RPMI7951 (cell line): ENCODE data around the gene MUS81. TPM values are rescaled to one million over a fixed set of nuclear protein-coding genes. Genes with fewer than 3 reads are reported as not detected.
"Not testable (repeated sequence)": the region's sequence is repeated elsewhere in the genome, so short reads cannot be mapped to it uniquely, and the experiment has no call there.

Experiments used
- DNase-seq: peaks from one replicate; pipeline ENCODE4 v3.0.0-alpha.2; 2012; ENCODE audit warnings: low read depth
- total RNA-seq: library from RNA; depleted of rRNA; stranded (reverse); fragments of >200 nt; shearing (Covaris generic); gene quantifications from 2 replicates; pipeline ENCODE4 v1.2.3, GENCODE V29; 2014

Gene MUS81
- total RNA-seq, 1 experiment from 2014 or later: 38.9 TPM

DNA sequence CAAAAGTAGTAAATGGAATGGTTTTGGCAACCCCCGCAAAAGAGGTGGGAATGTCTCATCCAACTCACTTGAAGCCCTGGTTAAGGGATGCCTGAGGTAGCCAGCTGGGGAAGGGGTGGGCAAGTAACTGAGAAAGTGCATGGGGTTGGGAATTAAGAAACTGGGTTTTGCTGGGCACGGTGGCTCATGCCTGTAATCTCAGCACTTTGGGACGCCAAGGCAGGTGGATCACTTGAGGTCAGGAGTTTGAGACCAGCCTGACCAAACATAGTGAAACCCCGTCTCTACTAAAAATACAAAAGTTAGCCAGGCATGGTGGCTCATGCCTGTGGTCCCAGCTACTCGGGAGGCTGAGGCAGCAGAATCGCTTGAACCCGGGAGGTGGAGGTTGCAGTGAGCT is 11.5 kb upstream of the MUS81 start:
- DNase-seq: not testable (repeated sequence)

DNA sequence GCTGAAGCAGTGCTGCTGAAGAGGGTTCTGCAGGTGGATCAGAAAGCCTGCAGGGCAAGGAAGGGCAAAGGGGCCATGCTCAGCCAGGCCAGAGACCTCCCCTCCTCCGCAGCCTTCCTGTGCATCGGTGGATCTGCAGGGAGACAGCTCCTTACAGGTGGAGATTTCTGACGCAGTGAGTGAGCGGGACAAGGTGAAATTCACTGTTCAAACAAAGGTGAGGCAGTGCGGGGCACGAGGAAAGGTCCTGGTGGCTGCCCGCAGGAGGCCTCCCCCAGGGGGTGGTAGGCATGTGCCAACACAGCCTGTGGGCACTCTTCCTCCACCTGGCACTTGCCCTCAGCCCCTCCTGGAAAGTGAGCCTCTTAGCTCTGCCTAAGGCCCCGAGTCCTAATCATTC is 10.9 kb upstream of the MUS81 start:
- no peak for DNase-seq

DNA sequence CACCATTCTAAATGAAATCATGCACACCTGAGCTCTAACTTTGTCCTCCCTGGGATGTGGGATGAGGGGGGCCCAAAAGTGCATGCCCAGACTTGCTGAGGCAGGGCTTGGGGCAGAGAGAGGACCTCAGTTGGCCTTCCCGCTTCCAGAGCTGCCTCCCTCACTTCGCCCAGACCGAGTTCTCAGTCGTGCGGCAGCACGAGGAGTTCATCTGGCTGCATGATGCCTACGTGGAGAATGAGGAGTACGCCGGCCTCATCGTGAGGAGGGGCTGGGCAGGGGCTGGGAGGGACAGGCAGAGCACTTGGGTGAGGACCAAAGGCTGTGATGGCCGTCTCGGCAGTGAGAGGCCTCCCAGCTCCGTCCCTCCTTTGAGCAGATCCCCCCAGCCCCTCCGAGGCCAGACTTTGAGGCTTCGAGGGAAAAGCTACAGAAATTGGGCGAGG is 10.4 kb upstream of the MUS81 start:
- DNase-seq: no peak

DNA sequence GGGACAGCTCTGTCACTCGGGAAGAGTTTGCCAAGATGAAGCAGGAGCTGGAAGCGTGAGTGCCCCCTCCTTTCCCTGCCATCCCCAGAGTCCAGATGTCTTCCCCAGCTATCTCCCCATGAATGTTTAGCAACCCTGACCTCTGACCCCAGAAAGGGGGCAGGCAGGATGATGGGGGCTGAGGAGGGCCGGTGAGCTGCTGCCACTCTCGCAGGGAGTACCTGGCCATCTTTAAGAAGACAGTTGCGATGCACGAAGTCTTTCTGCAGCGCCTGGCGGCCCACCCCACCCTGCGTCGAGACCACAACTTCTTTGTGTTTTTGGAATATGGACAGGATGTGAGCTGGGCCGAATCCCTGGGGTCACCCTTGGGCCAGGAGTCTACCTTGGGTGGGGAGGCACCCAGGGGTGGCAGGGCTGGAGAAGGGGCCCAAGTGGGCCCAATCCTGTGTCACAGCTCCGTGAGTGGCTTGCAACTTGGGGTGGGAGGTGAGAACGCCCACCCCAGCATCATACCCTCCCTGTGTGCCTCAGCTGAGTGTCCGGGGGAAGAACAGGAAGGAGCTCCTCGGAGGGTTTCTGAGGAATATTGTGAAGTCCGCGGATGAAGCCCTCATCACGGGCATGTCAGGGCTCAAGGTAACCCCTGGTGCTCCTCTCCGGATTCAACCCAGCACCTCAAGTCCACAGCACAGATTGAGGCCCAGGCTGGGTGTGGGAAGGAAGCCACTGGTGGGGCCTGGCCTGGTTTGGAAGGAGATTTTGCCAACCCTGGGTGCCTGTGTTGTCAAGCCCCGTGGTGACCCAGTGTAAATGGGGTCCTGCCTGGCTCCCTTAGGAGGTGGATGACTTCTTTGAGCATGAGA is 9.8 kb upstream of the MUS81 start:
- peak; percentile 39 for DNase-seq

DNA sequence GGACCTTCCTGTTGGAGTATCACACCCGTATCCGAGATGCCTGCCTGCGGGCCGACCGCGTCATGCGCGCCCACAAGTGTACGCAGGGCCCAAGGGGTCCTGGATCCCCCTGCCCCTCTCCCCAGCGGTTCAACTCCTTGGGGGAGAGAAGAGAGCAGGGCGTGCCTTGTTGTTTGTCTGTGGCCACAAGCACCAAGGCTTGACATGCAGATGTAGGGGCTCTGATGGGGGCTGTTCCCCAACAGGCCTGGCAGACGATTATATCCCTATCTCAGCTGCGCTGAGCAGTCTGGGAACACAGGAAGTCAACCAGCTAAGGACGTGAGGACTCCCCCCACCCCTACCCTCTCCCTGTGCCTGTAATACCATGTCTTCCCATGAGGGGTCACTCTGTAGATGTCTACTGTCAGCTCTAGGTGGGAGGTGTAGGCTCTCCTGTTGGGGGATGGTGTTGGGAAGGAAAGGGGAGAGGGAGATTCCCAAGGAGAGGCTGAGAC is 9.1 kb upstream of the MUS81 start:
- DNase-seq: peak; percentile 52

DNA sequence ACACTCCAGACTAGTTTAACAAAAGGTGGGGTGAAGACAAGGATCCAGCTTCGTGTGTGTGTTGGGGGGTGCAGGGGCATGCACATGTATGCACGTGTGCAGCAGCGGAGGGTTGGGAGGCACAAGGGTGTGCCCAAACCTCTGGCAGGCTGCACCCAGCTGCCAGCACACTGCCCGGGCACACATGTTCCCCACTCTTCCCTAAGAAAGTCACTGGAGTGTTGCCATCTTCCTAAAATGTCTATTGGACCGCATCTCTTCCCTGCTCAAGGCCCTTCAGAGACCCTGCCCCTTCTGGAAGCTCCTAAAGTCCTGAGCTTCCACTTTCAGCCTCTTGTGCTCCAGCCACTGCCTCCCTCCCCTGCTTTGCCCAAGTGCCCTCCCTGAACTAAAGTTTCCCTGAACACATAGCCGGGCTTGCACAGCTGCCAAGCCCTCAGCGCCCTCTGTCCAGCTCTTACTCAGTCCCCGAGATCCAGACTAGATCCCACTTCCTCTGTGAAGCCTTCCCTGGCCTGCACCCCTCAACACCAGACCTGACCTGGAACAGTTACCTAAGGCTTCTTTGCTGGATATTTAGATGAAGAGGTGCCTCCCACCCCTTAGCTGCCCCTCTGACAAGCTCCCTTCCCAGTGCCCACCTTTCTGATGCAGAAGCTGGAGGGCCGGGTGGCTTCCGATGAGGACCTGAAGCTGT is 8.3 kb upstream of the MUS81 start:
- DNase-seq: peak; percentile 31

DNA sequence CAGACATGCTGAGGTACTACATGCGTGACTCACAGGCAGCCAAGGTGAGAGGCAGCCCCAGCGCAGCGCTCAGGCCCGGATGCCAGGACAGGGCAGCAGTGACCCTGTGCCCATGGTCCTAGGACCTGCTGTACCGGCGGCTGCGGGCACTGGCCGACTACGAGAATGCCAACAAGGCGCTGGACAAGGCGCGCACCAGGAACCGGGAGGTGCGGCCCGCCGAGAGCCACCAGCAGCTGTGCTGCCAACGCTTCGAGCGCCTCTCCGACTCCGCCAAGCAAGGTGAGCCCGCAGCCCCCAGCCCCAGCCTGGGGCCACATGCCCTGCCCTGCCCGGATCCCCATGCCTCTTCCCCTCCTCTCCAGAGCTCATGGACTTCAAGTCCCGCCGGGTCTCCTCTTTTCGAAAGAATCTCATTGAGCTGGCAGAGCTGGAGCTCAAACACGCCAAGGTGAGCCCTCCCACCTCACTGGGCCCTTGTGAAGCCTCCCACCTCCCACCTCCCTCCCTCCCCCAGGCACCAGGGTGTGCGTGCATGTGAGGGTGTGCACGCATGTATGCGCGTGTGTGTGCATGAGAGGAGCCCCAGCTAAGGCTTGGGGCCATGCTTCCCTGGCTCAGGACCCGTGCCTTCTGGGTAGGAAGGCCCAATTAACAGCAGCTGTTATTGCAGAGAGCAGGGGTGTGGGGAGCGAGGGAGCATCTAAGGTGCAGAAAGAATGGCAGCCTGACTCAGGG is 7.6 kb upstream of the MUS81 start:
- DNase-seq: no peak

DNA sequence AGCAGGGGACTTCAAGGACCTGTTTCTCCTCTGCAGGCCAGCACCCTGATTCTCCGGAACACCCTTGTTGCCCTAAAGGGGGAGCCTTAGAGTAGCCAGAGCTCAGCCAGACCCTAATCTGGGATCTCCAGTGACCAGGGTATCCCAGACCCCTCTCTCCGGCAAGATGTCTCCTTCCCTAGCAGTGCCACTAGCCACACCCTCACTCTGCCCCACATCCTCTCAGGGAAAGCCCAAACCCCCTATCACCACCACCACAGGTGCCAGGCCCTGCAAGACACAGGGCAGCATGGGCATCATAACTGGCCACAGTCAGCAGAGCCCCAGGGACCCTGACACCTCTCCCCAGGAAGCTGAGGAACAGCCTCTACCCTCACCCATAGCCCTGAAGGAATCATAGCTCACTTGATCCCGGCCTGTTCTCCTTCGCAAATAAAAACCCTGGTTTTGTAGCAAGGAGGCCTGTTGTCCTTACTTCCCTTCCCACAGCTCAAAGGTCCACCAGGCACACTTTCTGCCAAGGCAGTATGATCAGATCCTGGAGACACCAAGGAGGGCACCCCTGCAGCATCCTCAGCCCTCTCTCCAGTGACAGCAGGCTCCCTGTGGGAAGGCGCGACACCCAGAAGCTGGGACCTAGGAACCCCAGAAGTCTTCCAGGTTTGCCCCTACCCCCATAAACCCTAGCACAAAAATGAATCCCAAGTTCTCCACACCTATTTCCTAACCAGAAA is 6.8 kb upstream of the MUS81 start:
- no peak for DNase-seq

DNA sequence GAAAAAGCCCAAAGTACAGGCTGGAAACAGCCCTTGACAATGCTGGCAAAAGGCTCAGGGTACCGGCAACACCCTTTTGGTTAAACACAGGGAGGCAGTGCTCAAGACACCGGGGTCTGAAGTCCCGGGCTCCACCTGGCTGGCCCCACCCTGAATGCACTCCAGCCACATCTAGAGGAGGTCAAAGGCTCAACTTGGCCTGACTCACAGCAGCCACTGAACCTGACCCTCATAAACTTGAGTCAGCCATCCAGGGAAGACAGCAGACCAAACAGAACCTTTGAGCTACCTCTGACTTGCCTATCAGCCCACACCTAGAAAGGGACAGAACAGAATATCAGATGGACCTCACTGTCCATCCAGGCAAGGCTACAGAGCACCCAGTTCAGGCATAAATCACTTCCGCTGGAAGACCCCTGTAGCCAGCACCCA is 6.1 kb upstream of the MUS81 start:
- DNase-seq: no peak

DNA sequence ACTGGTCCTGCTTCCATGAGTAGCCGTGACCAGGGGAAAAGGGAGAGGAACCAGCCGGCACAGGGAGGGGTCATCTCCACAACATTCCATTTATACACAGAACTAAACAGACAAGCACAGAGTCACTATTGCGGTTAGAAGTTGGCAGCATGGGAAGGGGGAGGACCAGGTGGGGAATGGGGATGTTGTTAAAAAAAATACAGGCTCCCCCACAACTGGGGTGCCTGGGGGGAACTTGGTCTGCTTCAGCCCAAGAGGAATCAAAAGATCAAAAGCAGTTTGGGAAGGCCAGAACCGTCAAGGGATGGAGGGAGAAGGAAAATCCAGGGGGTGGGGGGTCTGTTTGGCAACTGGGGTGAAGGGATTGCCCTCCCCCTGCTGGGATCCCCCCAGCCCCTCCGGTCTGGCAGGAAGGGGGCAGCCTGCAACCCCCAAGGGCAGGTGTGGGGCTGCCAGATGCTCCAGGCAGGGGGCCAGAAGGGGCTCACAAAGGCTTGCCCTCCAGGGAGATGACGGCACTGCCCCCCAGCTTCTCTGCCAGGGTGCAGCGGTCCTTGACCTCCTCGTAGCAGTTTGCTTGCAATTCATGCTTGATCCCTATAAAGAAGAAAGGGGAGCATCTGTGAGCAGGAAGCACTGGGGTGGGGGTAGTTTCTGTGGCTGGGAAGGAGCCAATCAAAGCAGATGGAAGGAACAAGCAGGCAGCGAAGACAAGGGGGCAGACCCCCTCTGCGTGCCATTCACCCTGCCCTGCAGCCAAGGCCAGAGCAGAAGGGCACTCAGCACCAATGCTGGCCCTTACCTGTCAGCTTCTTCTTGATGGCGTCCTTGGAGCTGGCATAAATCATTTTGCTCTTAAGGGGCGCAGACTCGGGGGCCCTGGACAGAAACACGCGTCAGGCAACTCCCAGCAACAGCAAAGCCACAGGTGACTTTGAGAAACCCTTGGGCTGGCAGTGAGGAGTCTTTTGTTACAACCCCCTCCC is 5.1 kb upstream of the MUS81 start:
- DNase-seq: no peak

DNA sequence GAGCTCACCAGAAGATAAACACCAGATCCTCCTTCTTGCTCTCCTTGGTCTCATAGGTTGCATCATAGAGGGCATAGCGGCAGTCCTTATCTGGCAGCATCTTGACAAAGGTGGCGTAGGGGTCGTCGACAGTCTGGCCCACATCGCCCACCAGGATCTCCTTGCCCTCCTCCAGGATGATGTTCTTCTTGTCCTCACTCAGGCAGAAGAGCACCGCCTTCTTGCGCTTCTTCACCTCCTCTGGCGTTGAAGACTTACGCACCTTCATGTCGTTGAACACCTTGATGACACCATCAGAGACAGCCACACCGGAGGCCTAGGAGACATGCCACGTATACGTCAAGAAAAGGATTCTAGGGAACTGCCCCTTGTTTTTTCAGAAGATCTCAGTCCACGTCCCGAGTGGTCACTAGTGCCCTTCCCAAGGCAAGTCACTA is 4.3 kb upstream of the MUS81 start:
- no peak for DNase-seq

DNA sequence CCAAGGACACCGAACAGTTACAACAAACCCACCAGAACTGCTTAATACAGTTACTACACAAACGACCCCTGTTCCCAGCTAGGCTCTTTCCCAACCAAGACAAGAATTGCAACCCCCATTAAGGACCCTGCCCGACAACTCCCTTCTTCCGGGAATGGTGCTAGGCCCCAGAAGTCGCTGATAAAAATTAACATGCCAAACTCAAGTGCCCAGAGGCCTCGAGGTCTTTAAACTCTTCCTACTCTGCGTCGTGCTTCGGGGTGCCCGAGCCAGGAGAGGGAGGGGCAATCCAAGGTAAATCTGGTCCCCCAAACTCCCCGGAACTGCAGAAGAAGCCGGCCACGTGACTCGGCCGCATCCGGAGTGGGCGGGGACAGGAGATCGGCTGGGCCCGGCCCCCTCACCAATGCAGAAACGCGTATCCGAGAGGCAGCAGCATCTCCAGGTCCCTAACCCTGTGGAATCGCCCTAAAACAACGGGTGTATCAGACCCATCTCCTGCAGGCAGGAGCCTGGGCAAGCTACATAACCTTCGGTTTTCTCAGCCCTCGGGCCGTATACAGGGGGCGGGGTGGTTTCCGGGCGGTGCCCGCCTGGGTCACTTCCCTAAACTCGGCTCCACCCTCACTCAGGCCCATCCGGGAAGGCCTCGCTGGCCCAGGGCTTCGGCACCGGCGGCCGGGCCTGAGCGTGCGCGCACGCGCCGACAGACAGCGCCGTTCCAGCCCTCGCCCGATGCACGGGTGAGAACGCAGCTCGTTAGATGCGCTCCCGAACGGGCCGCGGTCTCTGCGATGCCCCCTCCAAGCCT is 3.3 kb upstream of the MUS81 start:
- DNase-seq: peak; percentile 71

DNA sequence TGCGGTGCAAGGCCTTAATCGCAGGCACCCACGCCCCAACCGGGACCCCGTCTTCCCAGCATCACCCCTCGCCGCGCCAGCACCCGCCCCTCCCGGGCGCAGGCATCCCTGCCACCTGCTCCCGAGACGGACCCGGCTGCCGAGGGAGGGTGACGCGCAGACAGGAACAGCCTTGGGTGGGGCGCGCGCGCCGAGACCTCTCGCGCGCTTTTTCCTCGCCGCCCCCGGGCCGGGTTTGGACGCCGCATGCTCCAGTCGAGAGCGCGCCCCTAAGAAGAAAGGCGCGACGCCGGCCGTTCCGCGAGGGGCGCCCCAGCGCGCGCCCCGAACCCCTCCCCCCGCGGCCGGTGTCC is 2.8 kb upstream of the MUS81 start:
- no peak for DNase-seq

DNA sequence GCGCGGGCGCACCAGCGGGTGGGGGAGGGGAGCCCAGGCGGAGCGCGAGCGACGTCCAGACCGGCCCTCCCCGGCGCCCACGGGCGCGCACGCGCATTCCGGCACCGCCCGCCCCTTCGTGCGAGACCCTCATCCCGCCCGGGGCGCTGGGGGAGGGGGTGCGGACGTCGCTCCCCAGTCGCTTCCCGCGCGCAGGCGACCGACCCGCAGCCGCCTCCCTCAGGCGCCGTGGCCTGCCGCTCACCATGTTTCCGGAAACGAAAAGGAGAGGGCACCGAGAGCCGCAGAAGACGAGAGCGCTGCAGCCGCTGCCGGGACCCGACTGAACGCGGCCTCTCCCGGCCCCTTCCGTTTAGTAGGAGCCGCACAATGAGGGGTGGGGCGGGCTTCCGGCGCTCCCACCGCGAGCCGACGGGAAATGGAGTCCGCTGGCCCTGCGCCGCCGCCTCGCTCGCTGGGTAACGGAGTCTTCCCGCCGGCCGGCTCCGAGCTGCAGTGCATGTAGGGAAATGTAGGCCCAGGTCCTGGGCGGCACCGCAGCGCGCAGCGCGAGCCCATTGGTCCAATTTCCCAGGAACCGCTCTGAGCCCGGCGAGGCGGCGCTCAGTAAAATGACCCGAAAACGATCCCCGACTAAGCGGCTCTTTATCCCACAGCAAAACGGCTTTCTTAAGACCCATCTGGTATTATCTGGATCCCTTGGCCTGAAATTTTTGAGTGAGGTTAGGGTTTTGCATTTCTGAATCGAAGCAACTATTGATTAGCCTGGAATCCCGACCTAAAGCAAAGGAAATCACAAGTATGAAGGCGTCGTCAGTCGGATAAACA is 2.2 kb upstream of the MUS81 start, which contains the start of gene CFL1:
Gene CFL1, minus strand, starts transcription at position 328 of the 828 bp plus-strand sequence. Its CDS starts 81 bp downstream, at position 247.
- peak; percentile 98 for DNase-seq

DNA sequence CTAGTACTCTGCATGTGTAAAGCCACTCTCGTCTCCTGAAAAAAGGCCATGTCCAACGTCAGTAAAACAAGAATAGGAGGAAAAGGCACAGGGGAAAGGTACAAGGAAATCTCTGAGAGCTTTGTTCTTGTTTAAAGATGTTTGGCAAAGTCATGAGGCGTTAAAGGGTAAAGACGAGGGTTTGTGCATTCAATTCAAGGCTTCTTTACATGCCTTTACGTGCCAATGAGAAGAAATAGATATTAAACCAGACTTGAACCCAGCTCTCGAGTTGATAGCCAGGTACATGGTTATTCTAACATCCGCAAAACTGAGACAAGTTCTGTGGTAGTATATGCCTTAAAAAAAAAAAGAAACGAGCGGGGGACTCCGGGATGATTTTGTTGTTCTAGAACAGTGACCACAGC is 1.5 kb upstream of the MUS81 start:
- DNase-seq: no peak

DNA sequence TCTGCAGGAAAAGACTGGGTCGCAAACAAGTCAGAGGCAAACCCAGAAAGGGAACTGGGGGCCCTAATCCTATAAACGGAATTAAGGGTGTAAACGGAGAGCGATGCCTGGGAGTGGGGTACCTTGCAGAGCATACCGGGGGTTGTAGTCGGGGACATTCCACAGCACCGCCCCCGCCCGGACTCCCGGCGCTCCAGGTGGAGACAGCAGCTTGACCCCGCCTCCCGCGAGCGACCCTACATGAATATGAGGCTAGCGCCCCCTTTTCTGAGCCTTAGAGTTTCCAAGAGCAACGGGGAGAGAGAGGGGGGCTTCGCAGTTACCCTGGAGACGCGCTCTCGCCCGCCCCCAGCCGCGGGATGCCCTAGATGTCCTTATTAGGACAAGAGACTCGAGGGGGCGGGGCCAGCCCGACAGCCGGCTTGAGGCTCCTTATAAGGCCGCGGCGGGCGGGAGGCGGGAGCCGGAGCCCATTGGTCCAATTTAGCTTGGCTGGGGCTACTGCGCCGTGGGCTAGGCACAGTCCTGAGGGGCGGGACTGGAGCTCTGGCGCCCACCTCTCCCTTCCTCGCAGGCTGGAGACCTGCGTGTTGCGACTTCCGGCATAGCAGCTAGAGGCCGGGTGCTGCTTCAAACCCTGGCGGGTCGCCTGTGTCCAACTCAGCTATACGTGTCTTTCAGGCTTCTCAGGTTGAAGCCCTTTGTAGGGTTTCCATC is 980 bp upstream of the MUS81 start:
- DNase-seq: peak; percentile 100

DNA sequence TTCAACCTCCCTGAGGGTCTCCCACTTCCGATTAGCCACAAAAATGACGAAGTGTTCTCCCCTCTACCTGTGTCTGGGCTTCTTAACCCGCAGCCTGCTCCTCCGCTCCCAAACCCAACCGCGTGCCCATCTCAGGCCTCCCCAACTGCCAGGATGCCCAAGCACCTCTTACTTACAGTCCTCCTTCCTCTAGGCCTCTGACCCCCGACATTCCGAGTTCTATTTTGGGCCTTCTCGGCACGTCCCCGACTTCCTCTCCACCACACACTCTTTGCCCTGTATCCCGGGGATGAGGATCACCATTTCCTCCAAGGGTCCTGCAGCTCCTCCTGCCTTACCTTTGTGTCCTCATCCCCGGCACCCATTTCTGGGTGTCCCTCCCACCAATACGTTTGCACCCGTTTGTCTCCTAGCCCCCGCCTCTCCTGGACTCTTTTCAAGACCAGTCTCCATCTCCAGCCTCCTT is 388 bp upstream of the MUS81 start:
- DNase-seq: no peak

DNA sequence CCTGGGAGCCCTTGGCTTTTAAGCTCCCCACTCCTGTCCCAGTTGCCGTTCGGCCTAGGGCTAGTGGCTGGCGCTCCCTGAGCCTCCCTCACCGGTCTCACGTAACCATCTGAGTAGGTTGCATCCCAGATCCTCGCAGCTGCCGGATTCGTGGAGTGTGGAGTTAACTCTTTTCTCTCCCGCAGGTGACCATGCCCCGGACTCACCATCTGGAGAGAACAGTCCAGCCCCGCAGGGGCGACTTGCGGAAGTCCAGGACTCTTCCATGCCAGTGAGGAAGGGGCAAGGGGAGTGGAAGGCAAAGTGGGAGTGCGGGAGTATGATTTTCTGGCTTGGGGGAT is 902 bp downstream of the MUS81 start:
- no peak for DNase-seq
